Measurements from ENCODE around the gene CABP4. TPM values are rescaled to one million over a fixed set of nuclear protein-coding genes. Genes with fewer than 3 reads are reported as not detected.

Gene CABP4
- total RNA-seq, 1 donor from 2014 or later = 0.35 TPM

GRCh38 chr11:67437809-67438157, 17.4 kb upstream of the CABP4 start:
- DNase-seq (ENCODE audit: extremely low spot score, unreplicated experiment) = no peak
- Mint-ChIP-seq H3K4me3 (ENCODE audit: unreplicated experiment) (no peak overlapping the region), H3K27me3 (ENCODE audit: unreplicated experiment) (no peaks in the 10 kb centered on the region), H3K9me3 (ENCODE audit: unreplicated experiment) (no peaks in the 10 kb centered on the region), H3K27ac (ENCODE audit: unreplicated experiment) (no peak overlapping the region), H3K36me3 (ENCODE audit: unreplicated experiment) (peaks cover 12% of the 10 kb centered on the region), H3K4me1 (ENCODE audit: unreplicated experiment) (peaks cover 27% of the 10 kb centered on the region)
- no peak for TF ChIP-seq CTCF (IDR thresholded peaks at IDR 0.05)

- no peak for DNase-seq (ENCODE audit: extremely low spot score, unreplicated experiment)
- Mint-ChIP-seq H3K4me1 (ENCODE audit: unreplicated experiment) (peaks cover 28% of the 10 kb centered on the region), H3K9me3 (ENCODE audit: unreplicated experiment) (no peaks in the 10 kb centered on the region), H3K36me3 (ENCODE audit: unreplicated experiment) (peaks cover 12% of the 10 kb centered on the region), H3K27ac (ENCODE audit: unreplicated experiment) (no peak overlapping the region), H3K4me3 (ENCODE audit: unreplicated experiment) (no peak overlapping the region), H3K27me3 (ENCODE audit: unreplicated experiment) (no peaks in the 10 kb centered on the region)
- TF ChIP-seq CTCF (IDR thresholded peaks at IDR 0.05) = no peak
These were observed 16.8 kb upstream of the CABP4 start for GRCh38 chr11:67438158-67438902.

- H3K4me1 Mint-ChIP-seq (ENCODE audit: unreplicated experiment) = peaks cover 32% of the 10 kb centered on the region
- no peaks in the 10 kb centered on the region for H3K27me3 Mint-ChIP-seq (ENCODE audit: unreplicated experiment)
- H3K4me3 Mint-ChIP-seq (ENCODE audit: unreplicated experiment) = no peak overlapping the region
- TF ChIP-seq CTCF (IDR thresholded peaks at IDR 0.05) = peak; percentile 26
- H3K36me3 Mint-ChIP-seq (ENCODE audit: unreplicated experiment) = peaks cover 12% of the 10 kb centered on the region
- no peak for DNase-seq (ENCODE audit: extremely low spot score, unreplicated experiment)
- H3K27ac Mint-ChIP-seq (ENCODE audit: unreplicated experiment) = peak overlapping the region; percentile 35
- H3K9me3 Mint-ChIP-seq (ENCODE audit: unreplicated experiment) = no peaks in the 10 kb centered on the region
These were observed 15.6 kb upstream of the CABP4 start for GRCh38 chr11:67439321-67440228.

GRCh38 chr11:67440229-67441097, 14.7 kb upstream of the CABP4 start:
- no peak for TF ChIP-seq CTCF (IDR thresholded peaks at IDR 0.05)
- Mint-ChIP-seq H3K36me3 (ENCODE audit: unreplicated experiment) (peaks cover 12% of the 10 kb centered on the region), H3K27me3 (ENCODE audit: unreplicated experiment) (no peaks in the 10 kb centered on the region), H3K9me3 (ENCODE audit: unreplicated experiment) (no peaks in the 10 kb centered on the region), H3K27ac (ENCODE audit: unreplicated experiment) (no peak overlapping the region), H3K4me1 (ENCODE audit: unreplicated experiment) (peaks cover 33% of the 10 kb centered on the region), H3K4me3 (ENCODE audit: unreplicated experiment) (no peak overlapping the region)
- no peak for DNase-seq (ENCODE audit: extremely low spot score, unreplicated experiment)

All from osteocyte (in vitro differentiated cells).